ENCODE results near the gene ADM2. TPM values are rescaled to one million over a fixed set of nuclear protein-coding genes. Genes with fewer than 3 reads are reported as not detected.

ADM2 gene
- polyA plus RNA-seq, 1 experiment: 3.1 TPM

DNA sequence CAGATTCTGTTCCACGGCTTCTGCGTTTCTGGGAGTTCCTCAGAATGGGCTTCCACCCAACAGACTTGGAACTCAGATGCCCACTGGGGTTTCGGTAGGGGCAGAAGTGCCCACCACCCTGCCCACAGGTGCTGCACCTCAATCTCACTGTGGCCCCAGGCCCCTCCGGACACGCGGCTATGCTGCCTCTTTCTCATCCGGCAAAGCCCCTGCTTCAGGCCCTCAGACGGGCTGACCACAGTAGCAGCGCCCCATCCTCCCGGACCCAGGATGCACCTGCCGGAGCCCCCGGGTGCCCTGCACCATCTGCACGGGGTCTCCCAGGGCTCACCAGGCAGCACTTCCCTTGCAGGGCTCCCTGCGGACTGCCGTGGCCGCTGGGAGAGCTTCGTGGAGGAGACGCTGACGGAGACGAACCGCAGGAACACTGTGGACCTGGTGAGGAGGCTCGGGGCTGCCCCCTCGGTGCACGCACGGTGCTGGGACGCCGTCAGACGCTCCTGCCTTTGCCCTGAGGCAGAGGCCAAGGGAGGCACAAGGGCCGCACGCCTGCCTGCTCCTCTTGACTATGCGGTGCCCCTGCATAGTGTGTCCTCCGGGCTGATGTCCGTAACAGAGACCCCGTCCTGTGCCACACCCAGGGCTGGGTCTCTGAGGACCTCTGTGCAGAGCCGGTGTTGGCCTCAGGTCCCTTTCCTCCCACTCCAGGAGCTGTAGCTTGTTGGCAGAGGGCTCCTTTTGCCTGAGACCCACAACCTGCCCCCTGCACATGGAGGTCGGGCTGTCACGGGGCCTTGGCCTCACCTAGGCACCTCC lies 45.1 kb upstream of the ADM2 start:
- CTCF ChIA-PET: no interaction called here
- TF ChIP-seq, protein P1, sequence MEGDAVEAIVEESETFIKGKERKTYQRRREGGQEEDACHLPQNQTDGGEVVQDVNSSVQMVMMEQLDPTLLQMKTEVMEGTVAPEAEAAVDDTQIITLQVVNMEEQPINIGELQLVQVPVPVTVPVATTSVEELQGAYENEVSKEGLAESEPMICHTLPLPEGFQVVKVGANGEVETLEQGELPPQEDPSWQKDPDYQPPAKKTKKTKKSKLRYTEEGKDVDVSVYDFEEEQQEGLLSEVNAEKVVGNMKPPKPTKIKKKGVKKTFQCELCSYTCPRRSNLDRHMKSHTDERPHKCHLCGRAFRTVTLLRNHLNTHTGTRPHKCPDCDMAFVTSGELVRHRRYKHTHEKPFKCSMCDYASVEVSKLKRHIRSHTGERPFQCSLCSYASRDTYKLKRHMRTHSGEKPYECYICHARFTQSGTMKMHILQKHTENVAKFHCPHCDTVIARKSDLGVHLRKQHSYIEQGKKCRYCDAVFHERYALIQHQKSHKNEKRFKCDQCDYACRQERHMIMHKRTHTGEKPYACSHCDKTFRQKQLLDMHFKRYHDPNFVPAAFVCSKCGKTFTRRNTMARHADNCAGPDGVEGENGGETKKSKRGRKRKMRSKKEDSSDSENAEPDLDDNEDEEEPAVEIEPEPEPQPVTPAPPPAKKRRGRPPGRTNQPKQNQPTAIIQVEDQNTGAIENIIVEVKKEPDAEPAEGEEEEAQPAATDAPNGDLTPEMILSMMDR (IDR thresholded peaks at IDR 0.05; ENCODE audit: low read depth, low read length): no peak
- no peaks in the 10 kb centered on the region for H3K9me3 ChIP-seq (ENCODE audit: control insufficient read depth, insufficient read depth, low read length)
- no peak overlapping the region for H3K27ac ChIP-seq (ENCODE audit: low read depth, low read length)
- no peak overlapping the region for H3K4me3 ChIP-seq (ENCODE audit: low read depth, low read length)
- POLR2A ChIA-PET: no interaction called here
- DNase-seq (ENCODE audit: low read depth, low spot score): no peak
- no peaks in the 10 kb centered on the region for H3K27me3 ChIP-seq (ENCODE audit: control insufficient read depth, insufficient read depth, low read length)

DNA sequence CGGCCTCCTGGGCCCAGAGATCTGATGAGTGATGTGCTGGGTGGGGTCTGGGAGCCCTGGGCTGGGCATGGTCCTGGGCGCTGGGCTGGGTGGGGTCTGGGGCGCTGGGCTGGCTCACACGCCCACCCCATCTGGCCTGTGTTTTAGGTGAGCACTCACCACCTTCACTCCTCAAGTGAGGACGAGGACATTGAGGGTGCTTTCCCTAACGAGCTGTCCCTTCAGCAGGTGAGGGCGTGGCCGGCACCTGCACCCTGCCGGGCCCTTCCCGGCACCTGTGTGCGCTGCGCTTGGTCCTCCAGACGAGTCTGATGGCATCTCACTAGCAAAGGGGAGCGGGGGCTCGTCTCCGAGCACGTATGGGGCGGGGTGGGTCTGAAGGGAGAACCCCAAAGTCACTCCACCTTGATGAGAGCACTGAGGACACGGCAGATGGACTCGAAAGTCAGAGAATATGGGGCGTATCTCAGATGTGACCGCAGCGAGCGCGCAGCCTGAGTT lies 44.5 kb upstream of the ADM2 start:
- Histone ChIP-seq H3K27me3 (ENCODE audit: control insufficient read depth, insufficient read depth, low read length) (no peaks in the 10 kb centered on the region), H3K27ac (ENCODE audit: low read depth, low read length) (no peak overlapping the region), H3K4me3 (ENCODE audit: low read depth, low read length) (no peak overlapping the region), H3K9me3 (ENCODE audit: control insufficient read depth, insufficient read depth, low read length) (no peaks in the 10 kb centered on the region)
- ChIA-PET CTCF (no interaction called here), POLR2A (interaction anchor here (0.6 kb wide), 1 partner anchor 71 kb away, joined by 7 read pairs; no protein-coding TSS in a partner anchor)
- DNase-seq (ENCODE audit: low read depth, low spot score): no peak
- TF ChIP-seq, protein P1 (IDR thresholded peaks at IDR 0.05; ENCODE audit: low read depth, low read length): no peak

DNA sequence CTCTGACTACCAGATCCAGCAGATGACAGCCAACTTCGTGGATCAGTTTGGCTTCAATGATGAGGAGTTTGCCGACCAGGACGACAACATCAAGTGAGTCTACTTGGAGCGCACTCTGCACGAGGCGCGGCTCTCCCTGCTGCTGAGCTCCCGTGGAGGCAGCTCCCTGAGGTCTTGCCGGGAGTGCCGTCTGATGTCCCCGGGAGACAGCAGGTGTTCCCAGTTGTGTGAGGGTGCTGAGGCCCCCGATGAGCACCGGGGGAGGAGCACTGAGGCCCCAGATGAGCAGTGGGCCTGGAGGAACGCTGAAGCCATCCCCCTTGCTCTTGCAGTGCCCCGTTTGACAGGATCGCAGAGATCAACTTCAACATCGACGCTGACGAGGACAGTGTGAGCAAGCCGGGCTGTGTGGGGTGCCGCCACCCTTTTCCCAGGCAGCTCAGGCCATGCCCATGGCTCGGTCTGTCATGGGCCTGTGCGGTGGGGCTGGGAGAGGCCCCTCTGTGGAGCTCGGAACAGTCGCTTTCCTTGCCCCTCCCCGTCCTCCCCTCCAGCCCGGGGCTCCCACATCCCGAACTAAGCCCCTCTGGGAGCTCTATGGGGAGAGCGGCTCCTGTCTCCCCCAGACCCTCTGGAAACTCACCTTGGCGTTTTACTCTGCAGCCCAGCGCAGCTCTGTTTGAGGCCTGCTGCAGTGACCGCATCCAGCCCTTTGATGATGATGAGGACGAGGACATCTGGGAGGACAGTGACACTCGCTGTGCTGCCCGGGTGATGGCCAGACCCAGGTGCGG lies 43.6 kb upstream of the ADM2 start:
- Histone ChIP-seq H3K4me3 (ENCODE audit: low read depth, low read length) (no peak overlapping the region), H3K27ac (ENCODE audit: low read depth, low read length) (no peak overlapping the region), H3K9me3 (ENCODE audit: control insufficient read depth, insufficient read depth, low read length) (no peaks in the 10 kb centered on the region; the same call in 1 of the 2 replicates), H3K27me3 (ENCODE audit: control insufficient read depth, insufficient read depth, low read length) (no peaks in the 10 kb centered on the region)
- CTCF ChIA-PET: no interaction called here
- DNase-seq (ENCODE audit: low read depth, low spot score): no peak
- TF ChIP-seq, protein P1 (IDR thresholded peaks at IDR 0.05; ENCODE audit: low read depth, low read length): no peak
- POLR2A ChIA-PET: interaction anchor here (0.6 kb wide), 1 partner anchor 72 kb away, joined by 7 read pairs; no protein-coding TSS in a partner anchor

DNA sequence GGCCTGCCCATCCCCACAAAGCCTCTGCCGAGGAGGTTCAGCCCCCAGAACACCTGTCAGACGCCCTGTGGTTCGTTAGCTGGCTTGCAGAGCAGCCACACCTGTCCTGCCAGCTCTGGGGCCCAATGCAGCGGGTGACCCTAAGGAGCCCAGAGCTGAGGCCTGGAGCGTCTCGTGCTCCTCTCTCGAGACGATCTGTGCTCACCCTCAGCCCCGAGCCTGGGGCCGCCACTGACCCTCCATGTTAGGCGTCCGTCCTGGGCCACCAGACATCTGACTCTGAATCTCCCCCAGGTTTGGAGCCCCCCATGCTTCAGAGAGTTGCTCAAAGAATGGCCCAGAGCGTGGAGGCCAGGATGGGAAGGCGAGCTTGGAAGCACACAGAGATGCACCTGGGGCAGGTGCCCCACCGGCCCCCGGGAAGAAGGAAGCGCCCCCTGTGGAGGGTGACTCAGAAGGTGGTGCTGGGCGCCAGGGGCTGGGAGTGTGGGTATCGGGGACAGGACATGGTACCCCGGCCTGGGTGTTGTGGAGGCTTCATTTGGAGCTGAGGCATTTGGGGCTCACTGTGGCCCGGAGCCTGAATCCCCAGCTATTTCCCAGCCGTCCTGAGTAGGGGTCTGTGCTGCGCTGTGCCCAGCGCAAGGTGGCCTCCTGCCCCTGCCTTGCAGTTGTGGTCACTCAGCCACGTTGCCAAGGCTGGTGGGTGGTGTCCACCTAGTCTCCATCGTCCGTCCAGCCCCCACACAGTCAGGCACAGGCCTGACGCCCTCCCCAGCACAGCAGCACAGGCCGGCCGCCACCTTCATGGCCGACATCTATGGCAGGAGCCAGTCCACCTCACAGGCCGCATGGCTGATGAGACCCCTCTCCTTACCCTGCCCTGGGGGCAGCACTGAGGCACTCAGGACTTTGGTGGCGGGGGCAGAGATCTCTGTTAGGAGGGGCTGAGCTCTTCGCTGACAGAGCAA lies 42.8 kb upstream of the ADM2 start:
- POLR2A ChIA-PET: no interaction called here
- no peak overlapping the region for H3K27ac ChIP-seq (ENCODE audit: low read depth, low read length)
- no peak overlapping the region for H3K4me3 ChIP-seq (ENCODE audit: low read depth, low read length)
- no peak for DNase-seq (ENCODE audit: low read depth, low spot score)
- no peaks in the 10 kb centered on the region; the same call in 1 of the 2 replicates for H3K9me3 ChIP-seq (ENCODE audit: control insufficient read depth, insufficient read depth, low read length)
- no peaks in the 10 kb centered on the region for H3K27me3 ChIP-seq (ENCODE audit: control insufficient read depth, insufficient read depth, low read length)
- TF ChIP-seq, protein P1 (IDR thresholded peaks at IDR 0.05; ENCODE audit: low read depth, low read length): no peak
- CTCF ChIA-PET: no interaction called here
